SW 1271 (cell line): ENCODE data around the gene PIGBOS1.
"Not testable (repeated sequence)": the region's sequence is repeated elsewhere in the genome, so short reads cannot be mapped to it uniquely, and the experiment has no call there.

Experiments used
- DNase-seq, 2 experiments: peaks; one replicate each; lab custom pipeline; 2025; lab: John Stamatoyannopoulos, UW

The PIGBOS1 gene

GRCh38 chr15:55318588-55319494 lies at the start of gene PIGBOS1, which contains the start of gene PIGB:
Gene PIGBOS1, minus strand, starts transcription at chr15:55319123. Its CDS starts 1,331 bp downstream, at chr15:55317792.
Gene PIGB, plus strand, starts transcription at chr15:55319222. Its CDS starts 29 bp downstream, at chr15:55319251.
- peak; percentile 87 to 94 for DNase-seq

GRCh38 chr15:55366981-55367380 lies 48.1 kb upstream of the PIGBOS1 start:
- DNase-seq: no peak

GRCh38 chr15:55362641-55363040 lies 43.7 kb upstream of the PIGBOS1 start:
- no peak for DNase-seq

GRCh38 chr15:55361048-55361447 lies 42.1 kb upstream of the PIGBOS1 start:
- no peak for DNase-seq

GRCh38 chr15:55360256-55360655 lies 41.3 kb upstream of the PIGBOS1 start:
- DNase-seq: no peak

- no peak for DNase-seq
Measured at GRCh38 chr15:55358471-55358870, 39.5 kb upstream of the PIGBOS1 start.

GRCh38 chr15:55357774-55358173 lies 38.9 kb upstream of the PIGBOS1 start:
- DNase-seq: no peak

GRCh38 chr15:55356985-55357585 lies 38.2 kb upstream of the PIGBOS1 start:
- no peak for DNase-seq

- DNase-seq: no peak
Measured at GRCh38 chr15:55353025-55353424, 34.1 kb upstream of the PIGBOS1 start.

GRCh38 chr15:55349282-55349681 lies 30.4 kb upstream of the PIGBOS1 start:
- no peak for DNase-seq

GRCh38 chr15:55348281-55348778 lies 29.4 kb upstream of the PIGBOS1 start:
- no peak for DNase-seq

GRCh38 chr15:55344206-55344605 lies 25.3 kb upstream of the PIGBOS1 start:
- DNase-seq: no peak

- no peak for DNase-seq
Measured at GRCh38 chr15:55343168-55343567, 24.2 kb upstream of the PIGBOS1 start.

- DNase-seq: no peak
Measured at GRCh38 chr15:55337160-55337559, 18.2 kb upstream of the PIGBOS1 start.

GRCh38 chr15:55334997-55335396 lies 16.1 kb upstream of the PIGBOS1 start:
- no peak for DNase-seq

- no peak for DNase-seq
Measured at GRCh38 chr15:55334371-55334770, 15.4 kb upstream of the PIGBOS1 start.

- DNase-seq: no peak
Measured at GRCh38 chr15:55327387-55327786, 8.5 kb upstream of the PIGBOS1 start.

GRCh38 chr15:55322467-55322866 lies 3.5 kb upstream of the PIGBOS1 start:
- no peak for DNase-seq

- DNase-seq: no peak
Measured at GRCh38 chr15:55320963-55321362, 2.0 kb upstream of the PIGBOS1 start.

- DNase-seq: no peak
Measured at GRCh38 chr15:55320238-55320550, 1.3 kb upstream of the PIGBOS1 start.

GRCh38 chr15:55319537-55320237 lies 764 bp upstream of the PIGBOS1 start:
- DNase-seq: peak in 1 of 2 experiments; percentile 15

GRCh38 chr15:55302801-55303200 lies 16.1 kb downstream of the PIGBOS1 start:
- not testable (repeated sequence) for DNase-seq

- DNase-seq: no peak
Measured at GRCh38 chr15:55297315-55297714, 21.6 kb downstream of the PIGBOS1 start.
